GM12874 (cell line): ENCODE data around the gene ADK.

ENCODE experiments used
- TF ChIP-seq, protein P1 (sequence below): IDR thresholded peaks from 2 replicates; pipeline ENCODE4 v1.5.1; 2011; ENCODE audit warnings: low read depth, mild to moderate bottlenecking, control low read depth, low read length, moderate library complexity; ENCODE audit not compliant: insufficient read depth

ADK gene

DNA sequence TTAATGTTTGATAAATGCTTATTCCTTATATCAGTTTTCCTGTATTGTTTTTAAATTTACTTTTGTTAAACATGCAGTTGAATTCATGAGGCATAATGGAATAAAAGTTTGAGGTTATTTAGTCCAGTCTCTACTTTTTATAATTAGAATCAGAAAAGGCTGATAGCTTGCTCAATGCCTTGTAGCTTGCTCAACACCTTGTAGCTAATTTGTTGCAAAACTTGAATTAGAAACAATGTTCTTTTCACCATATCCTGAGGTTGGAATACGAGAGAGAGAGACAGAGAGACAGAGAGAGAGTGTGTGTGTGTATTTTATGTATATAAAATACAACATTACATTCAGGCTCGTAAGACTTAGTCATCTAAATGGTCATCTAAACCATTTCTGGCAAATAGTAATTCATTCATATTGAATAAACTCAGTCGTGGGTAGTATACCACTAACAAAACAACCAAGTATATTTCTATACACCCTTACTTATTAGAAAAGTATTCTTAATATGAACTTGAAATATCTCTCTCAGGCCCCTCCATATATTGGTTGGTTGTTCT is 243.5 kb downstream of the ADK start:
- TF ChIP-seq, protein P1, sequence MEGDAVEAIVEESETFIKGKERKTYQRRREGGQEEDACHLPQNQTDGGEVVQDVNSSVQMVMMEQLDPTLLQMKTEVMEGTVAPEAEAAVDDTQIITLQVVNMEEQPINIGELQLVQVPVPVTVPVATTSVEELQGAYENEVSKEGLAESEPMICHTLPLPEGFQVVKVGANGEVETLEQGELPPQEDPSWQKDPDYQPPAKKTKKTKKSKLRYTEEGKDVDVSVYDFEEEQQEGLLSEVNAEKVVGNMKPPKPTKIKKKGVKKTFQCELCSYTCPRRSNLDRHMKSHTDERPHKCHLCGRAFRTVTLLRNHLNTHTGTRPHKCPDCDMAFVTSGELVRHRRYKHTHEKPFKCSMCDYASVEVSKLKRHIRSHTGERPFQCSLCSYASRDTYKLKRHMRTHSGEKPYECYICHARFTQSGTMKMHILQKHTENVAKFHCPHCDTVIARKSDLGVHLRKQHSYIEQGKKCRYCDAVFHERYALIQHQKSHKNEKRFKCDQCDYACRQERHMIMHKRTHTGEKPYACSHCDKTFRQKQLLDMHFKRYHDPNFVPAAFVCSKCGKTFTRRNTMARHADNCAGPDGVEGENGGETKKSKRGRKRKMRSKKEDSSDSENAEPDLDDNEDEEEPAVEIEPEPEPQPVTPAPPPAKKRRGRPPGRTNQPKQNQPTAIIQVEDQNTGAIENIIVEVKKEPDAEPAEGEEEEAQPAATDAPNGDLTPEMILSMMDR = no peak

- TF ChIP-seq, protein P1 = no peak
Measured at GRCh38 chr10:74400186-74400585, 249.2 kb downstream of the ADK start.

DNA sequence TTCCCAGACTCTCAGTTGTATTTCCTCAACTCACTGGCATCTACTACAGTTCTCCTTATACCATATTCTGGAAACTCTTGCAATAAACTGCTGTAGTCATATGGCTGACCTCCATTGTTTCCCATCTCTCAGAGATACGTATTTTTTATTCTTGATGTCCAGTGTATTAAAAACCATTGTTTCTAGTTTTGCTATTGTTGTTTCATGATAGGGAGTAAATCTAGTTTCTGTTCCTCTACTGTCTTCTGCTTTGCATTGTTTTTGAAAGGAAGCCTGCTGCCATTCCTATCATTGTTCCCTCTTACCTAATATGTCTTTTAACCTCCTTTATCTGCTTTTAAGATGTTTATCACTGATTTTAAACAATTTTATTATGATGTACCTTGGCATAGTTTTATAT is 255.0 kb downstream of the ADK start:
- TF ChIP-seq, protein P1 = no peak

- TF ChIP-seq, protein P1 = no peak
Measured at GRCh38 chr10:74415146-74415839, 264.3 kb downstream of the ADK start.

DNA sequence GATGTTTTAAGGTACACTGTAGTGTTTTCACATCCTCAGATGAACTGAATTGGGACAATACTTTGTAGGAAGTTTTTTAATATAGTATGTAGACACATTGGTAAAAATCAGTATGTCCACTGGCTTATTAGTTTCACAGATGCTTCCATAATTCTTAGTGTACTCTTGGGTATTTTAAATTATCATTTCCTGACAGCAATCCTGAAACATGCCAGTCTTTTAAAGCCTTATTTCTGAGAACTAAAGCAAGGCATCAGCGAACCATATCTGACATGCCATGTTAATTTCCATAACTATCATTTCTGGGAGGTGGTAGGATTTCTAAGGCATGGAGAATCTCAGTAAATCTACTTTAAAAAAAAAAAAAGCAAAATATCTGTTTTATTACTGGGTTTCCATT is 266.4 kb downstream of the ADK start:
- TF ChIP-seq, protein P1 = no peak

- TF ChIP-seq, protein P1 = no peak
Measured at GRCh38 chr10:74418285-74418872, 267.4 kb downstream of the ADK start.

DNA sequence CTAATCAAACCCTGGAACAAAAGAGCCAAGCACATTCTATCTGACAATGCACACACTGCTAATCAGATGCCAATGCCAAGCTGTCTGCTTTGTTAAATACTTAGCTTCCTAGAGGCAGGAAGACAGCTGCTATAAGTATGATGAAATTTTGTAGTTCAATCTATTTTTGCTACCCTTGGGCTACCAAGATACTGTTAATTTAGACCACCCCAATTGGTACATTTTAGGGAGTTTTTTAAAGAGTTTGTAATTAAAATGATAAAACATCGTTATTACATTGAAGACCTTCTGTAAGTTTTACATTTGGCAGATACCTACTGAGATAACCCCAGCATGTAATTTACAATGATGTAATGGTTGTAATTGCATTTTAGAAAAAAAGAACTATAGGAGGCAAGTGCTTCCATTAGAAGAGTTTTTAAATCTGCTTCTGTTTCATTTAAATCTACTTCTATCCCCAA is 268.5 kb downstream of the ADK start:
- TF ChIP-seq, protein P1 = no peak
